GM12874 (cell line): Measurements from ENCODE around the gene TBCD.

Experiments used
- TF ChIP-seq, protein P1 (sequence below): IDR thresholded peaks from 2 replicates; pipeline ENCODE4 v1.5.1; 2011; ENCODE audit warnings: low read depth, mild to moderate bottlenecking, control low read depth, low read length, moderate library complexity; ENCODE audit not compliant: insufficient read depth

TBCD gene

GRCh38 chr17:82895087-82895486 is 143.2 kb downstream of the TBCD start:
- TF ChIP-seq, protein P1, sequence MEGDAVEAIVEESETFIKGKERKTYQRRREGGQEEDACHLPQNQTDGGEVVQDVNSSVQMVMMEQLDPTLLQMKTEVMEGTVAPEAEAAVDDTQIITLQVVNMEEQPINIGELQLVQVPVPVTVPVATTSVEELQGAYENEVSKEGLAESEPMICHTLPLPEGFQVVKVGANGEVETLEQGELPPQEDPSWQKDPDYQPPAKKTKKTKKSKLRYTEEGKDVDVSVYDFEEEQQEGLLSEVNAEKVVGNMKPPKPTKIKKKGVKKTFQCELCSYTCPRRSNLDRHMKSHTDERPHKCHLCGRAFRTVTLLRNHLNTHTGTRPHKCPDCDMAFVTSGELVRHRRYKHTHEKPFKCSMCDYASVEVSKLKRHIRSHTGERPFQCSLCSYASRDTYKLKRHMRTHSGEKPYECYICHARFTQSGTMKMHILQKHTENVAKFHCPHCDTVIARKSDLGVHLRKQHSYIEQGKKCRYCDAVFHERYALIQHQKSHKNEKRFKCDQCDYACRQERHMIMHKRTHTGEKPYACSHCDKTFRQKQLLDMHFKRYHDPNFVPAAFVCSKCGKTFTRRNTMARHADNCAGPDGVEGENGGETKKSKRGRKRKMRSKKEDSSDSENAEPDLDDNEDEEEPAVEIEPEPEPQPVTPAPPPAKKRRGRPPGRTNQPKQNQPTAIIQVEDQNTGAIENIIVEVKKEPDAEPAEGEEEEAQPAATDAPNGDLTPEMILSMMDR, result no peak

DNA sequence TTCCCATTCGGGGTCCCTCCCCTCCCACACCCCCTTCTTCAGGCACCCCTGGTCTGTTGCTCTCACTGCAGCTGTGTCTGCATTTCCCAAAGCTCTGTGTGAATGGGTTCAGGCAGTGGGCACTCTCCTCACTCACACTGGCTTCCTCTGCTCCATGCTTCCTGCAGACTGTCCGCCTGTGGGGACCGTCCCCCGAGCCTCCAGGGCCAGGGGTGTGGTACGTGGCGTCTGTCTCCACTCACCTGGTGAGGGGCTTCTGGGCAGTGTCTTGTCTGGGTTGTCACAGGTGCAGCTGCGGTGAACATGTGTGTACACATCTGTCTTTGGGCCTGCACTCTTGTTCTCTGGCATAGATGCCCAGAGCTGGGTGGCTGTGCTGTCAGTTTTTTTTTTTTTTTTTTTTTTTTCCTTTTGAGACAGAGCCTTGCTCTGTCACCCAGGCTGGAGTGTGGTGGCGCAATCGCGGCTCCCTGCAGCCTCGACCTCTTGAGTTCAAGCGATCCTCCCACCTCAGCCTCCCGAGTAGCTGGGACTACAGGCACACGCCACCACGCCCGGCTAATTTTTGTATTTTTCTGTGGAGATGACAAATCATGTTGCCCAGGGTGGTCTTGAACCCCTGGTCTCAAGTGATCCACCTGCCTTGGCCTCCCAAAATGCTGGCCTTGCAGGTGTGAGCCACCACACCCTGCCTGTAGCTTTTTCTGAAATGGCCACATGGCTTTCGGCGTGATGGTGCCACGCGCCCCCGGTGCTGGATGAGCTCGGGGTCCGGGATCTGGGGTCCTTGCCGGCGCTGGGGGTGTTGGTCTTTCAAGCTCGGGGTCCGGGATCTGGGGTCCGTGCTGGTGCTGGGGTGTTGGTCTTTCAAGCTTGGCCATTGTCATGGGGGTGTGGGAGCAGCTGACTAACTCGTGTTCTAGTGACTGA is 144.5 kb downstream of the TBCD start:
- TF ChIP-seq, protein P1, result no peak

- TF ChIP-seq, protein P1, result no peak
These were observed 145.8 kb downstream of the TBCD start for GRCh38 chr17:82897514-82898249.

GRCh38 chr17:82898976-82899514 is 147.2 kb downstream of the TBCD start:
- TF ChIP-seq, protein P1, result no peak

- TF ChIP-seq, protein P1, result no peak
These were observed 148.1 kb downstream of the TBCD start for GRCh38 chr17:82899941-82900340.

- TF ChIP-seq, protein P1, result no peak
These were observed 148.9 kb downstream of the TBCD start for GRCh38 chr17:82900741-82901140.

DNA sequence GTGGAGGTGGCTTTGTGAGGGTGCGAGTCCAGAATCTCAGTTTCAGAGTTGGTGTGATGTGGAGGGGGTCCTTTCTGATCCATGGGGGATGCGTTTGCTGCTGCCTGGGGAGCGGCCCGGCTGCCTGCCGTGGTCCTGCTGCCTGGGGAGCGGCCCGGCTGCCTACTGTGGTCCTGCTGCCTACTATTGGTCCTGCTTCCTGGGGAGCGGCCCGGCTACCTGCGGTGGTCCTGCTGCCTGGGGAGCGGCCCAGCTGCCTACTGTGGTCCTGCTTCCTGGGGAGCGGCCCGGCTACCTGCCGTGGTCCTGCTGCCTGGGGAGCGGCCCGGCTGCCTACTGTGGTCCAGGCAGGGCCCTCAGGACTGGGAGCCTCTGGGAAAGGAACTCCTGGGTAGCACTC is 149.5 kb downstream of the TBCD start:
- TF ChIP-seq, protein P1, result no peak
